Activated T-cell treated with anti-CD3 and anti-CD28 coated beads for 1 hour (primary cell): ENCODE measurements around the gene KCNAB2.

Source experiments
- DNase-seq: peaks from one replicate; pipeline ENCODE4 v3.0.0-alpha.2; 2020; ENCODE audit warnings: low read depth

The KCNAB2 gene

GRCh38 chr1:6097117-6097595 lies 51.5 kb downstream of the KCNAB2 start:
- DNase-seq, result no peak

GRCh38 chr1:6097824-6098223 lies 52.1 kb downstream of the KCNAB2 start:
- DNase-seq, result no peak

GRCh38 chr1:6098303-6099215 lies 52.9 kb downstream of the KCNAB2 start:
- no peak for DNase-seq

- DNase-seq, result no peak
Observed at GRCh38 chr1:6099297-6099696, 53.6 kb downstream of the KCNAB2 start.

GRCh38 chr1:6099787-6100765 lies 54.4 kb downstream of the KCNAB2 start:
- DNase-seq, result no peak

- DNase-seq, result no peak
Observed at GRCh38 chr1:6100861-6101783, 55.4 kb downstream of the KCNAB2 start.

- no peak for DNase-seq
Observed at GRCh38 chr1:6101826-6102531, 56.3 kb downstream of the KCNAB2 start.

GRCh38 chr1:6102532-6102845 lies 56.8 kb downstream of the KCNAB2 start:
- DNase-seq, result no peak

- no peak for DNase-seq
Observed at GRCh38 chr1:6103111-6103853, 57.6 kb downstream of the KCNAB2 start.

GRCh38 chr1:6103854-6104530 lies 58.3 kb downstream of the KCNAB2 start:
- DNase-seq, result no peak

GRCh38 chr1:6104631-6105030 lies 58.9 kb downstream of the KCNAB2 start:
- DNase-seq, result no peak

- DNase-seq, result no peak
Observed at GRCh38 chr1:6105218-6105679, 59.6 kb downstream of the KCNAB2 start.

GRCh38 chr1:6105763-6106162 lies 60.1 kb downstream of the KCNAB2 start:
- no peak for DNase-seq

GRCh38 chr1:6106321-6106731 lies 60.6 kb downstream of the KCNAB2 start:
- DNase-seq, result no peak

- no peak for DNase-seq
Observed at GRCh38 chr1:6106977-6107376, 61.3 kb downstream of the KCNAB2 start.

GRCh38 chr1:6107409-6108356 lies 62.0 kb downstream of the KCNAB2 start:
- no peak for DNase-seq

GRCh38 chr1:6108476-6108875 lies 62.8 kb downstream of the KCNAB2 start:
- no peak for DNase-seq

- DNase-seq, result no peak
Observed at GRCh38 chr1:6108937-6109614, 63.4 kb downstream of the KCNAB2 start.
